Medulla oblongata (tissue), 1 donor: Measurements from ENCODE around the gene MGRN1.

Experiments used
- DNase-seq: peaks from one replicate; pipeline ENCODE4 v3.0.0-alpha.2; 2015; ENCODE audit errors: extremely low spot score

The MGRN1 gene

DNA sequence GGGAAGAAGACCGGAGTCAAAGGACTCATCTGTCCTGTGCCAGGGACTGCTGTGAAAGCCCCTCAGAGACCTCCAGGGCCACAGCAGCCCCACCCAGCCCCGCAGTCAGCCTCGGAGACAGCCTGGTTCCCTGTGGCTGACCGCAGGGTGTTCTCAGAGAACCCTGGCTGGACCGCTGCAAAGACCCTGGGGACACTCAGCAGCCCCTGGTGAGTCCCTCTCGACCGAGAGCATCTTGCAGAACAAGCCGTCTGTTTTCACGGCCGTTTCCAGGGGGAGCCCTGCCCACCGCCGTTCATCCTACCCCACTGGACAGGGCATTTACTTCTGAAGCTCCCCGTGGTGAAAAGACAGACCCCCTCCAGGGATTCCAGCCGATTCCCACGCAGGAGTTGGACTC is 20.2 kb upstream of the MGRN1 start:
- no peak for DNase-seq

DNA sequence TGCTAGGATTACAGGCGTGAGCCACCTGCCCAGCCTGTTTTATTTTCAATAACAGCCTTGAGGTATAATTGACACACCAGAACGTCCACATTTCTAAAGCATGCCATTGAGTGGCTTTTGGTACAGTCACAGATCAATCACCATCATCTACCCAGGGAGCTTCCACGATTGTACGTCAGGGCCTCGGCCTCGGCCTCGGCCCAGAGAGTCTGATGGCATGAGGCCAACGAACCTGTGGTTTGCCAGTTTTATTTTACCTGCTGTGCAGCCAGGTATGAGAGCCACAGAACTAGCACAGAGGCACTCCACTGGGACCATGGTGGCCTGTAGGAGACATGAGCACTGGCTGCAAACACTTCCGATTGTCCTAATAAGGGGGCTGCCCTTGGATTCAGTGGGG is 18.3 kb upstream of the MGRN1 start:
- DNase-seq, result no peak

DNA sequence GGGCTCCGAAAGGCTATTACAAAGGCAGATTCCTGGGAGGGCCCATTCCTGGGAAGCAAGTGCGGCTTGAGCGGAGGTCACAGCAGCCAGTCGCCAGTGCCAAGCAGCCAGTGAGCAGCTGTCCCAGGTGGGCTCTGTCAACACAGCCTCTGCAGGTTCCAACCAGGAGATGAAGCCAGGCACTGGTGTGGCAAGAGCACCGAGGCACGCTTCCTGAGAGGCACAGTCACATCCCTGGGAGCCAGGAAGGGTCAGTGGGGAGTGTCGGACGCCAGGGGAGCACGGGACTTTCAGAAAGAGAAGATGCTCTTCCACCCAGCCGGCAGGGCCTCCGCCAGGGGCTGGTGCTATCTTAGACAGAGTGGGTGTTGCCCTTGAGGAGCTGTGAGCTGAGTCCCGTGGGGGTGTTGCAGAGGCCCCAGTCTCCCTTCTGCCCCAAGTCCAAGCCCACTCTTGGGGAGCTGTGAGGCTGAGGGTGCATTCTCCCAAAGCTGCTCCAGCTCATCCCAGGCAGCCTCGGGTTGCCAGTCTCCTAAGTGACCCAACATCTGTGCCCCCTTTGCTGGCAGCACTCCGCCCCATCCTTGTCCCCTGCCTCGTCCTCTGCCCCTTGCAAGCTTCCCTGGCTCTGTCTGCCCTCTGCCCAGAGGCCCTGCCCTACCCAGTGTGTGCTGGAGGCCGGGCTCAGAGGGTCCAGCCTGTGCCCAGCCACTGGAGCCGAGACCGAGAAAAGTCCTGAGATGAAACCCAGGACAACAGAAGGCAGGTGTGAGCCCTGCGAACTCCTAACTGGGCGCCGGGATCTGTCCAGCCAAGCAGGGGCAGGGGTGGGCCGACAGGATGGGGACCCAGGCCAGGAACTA is 16.6 kb upstream of the MGRN1 start:
- no peak for DNase-seq

DNA sequence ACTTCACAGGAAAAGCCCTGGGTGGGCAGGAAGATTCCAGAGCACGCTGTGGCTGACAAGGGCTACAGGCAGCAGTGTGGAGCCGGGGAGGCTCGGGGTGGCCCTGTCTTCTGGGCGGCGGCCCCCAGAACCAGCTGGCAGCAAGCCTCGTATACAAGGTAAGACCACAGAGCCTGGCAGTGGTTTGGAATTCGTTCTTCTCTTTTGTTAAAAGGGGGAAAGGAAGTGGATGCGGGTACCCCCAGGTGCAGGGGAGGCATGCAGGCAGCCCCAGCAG is 16.0 kb upstream of the MGRN1 start:
- DNase-seq, result no peak

DNA sequence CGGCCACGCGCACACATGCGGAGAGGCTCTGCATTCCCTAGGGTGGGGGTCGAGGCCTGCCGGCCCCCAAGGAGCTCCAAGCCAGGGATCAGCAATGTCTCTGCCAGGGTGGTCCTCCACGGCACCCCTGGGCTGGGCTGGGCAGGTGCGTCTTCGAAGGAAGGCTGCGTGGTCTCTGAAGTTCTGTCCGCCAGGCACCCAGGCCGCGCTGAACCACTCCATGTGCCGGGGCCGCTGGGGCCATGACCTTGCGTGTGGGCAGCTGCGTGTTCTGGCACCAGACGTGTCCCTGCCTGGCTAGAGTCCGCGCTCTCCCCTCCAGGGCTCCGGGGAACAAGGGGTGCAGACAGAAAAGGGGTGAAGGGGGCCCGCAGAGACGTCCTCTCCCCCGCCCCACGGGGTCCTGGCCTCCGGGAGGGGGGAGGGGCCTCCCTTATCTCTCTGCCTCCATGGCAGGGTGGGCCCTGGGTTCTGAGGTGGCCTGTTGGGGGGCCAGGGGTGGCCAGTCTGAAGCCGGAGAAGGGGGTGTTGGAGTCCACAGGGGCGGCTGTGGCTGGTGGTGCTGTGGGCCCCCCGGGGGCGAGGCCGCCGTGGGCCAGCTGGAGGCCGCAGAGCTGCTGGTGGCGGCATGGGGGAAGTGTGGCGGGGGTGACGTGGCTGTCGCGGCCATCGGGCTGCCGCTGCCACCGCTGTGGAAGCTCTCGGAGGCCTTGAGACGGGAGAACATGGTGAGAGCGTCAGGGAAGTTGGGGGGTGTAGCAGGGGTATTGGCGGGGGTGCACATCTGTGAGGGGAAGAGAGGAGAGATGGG is 15.2 kb upstream of the MGRN1 start:
- no peak for DNase-seq

DNA sequence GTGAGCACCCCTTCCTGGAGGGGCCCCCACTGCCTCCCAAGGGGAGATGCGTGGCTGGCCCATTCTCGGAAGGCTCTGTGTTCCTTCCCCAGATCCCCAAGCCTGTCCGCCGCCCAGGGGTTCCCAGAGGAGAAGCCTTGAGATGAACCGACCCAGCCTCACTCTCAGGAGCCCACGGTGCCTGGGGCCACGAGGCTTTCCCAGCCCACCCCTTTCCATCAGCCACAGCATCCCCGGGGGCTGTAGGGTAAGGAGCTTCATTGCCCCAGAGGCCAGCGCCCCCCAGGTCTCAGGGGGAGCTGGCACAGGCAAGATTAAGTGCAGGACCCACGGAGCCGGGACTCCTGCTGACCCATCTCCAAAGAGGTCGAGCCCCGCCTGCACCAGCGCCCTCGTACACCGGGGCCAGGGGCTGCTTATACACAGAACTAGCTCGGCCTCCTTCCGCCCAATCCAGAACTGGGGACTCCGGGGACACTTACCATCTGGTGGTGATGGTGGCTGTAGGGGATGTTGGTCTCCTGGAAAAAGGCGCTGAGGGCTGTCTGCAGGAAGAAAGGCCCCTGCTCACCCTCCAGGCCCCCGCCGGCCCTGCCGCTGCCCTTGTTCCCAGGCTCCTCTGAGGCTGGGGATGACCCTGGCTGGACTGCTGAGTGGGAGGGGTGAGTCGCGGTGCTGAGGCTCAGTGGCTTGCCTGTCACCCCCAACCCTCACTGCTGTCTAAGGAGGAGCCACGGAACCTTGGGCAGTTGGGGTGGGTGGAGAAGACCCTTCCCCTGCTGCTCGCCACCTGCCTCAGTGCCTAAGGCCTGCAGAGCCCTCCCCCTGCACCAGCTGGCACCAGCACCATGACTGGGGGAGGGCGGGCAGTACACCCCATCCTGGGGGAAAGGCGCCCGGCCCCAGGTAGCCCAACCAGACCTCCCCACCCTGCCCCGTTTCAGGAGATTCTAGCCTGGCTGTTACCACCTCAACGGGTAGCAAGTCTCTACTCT is 14.3 kb upstream of the MGRN1 start:
- no peak for DNase-seq

DNA sequence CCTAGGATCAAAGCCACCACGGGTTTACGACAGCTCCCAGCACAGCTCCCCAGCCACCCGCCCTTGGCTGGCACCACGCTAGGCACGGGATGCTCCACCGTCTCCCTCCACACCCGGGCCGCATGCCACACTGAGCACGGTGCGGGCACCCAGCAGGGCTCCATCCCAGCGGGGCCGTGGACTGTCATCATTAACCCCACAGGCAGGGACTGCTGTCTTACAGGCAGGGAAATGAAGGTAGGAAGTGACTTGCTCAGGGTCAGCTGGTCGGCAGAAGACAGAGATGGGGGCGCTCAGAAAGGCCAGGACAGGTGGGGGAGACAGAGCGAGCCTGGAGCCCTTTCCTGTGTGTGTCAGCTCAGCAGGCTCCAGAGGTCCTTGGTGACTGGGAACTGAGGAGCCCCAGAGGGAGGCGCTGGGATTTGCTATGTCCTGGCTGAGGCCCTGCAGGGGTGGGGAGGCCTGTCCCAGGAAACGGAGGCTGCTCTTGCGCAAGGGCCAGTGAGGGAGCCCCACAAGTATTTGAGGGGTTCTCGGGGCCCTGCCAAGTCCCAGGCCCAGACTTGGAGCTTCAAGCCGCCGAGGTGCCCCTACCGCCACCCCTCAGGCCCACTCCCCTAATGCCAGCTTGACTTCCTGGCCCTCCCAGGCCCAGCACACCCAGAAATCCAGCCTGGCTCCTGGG is 13.1 kb upstream of the MGRN1 start:
- DNase-seq, result no peak

DNA sequence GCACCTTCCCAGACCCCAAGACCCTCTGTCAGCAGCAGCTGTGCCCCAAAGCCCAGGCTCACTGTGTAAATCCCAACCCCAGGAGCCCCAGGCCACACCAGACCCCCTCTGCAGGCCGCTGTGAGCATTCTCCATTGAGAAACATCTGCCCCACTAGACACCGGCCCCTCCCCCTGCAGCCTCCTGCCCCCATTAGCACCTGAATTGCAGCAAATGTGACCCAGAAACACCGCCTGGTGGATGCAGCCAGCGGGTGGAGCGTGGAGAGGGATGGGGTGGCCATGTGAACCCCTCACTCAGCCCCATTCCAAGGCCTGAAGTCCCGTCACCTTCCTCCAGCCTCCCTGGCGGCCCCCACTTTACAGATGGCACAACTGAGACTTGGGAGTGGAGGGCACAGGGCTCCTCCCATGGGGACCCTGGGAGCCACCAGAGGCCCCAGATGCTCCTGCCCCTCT is 12.1 kb upstream of the MGRN1 start:
- DNase-seq, result no peak

DNA sequence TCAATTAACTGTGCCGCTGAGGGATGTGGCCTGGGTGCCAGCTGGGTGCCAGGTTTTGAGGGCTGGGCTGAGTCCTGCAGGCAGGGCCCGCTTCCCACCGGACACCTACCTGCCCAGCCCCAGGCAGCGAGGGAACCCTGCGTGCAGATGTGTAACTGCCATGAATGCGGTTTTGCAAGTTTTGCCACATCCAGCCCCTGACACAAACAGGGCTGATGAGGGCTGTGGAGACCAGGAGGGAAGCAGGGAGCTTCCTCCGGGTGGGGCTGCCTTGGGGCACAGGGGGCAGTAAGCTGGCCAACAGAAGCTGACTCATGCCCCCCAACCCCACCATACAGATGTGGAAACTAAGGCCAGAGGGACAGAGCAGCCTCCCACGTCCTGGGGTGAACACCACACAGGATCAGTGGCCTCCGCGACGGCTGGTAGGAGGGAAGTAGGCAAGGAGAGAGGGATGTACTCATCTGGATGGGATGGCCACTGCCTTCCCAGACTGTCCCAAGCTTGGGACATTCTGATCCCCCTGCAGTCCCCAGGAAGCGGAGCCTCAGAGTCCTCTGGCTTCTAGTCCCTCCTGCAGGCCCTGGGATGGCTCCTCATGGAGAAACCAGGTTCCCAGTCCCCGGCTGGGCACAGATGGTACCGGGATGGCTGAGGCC is 11.5 kb upstream of the MGRN1 start:
- no peak for DNase-seq

DNA sequence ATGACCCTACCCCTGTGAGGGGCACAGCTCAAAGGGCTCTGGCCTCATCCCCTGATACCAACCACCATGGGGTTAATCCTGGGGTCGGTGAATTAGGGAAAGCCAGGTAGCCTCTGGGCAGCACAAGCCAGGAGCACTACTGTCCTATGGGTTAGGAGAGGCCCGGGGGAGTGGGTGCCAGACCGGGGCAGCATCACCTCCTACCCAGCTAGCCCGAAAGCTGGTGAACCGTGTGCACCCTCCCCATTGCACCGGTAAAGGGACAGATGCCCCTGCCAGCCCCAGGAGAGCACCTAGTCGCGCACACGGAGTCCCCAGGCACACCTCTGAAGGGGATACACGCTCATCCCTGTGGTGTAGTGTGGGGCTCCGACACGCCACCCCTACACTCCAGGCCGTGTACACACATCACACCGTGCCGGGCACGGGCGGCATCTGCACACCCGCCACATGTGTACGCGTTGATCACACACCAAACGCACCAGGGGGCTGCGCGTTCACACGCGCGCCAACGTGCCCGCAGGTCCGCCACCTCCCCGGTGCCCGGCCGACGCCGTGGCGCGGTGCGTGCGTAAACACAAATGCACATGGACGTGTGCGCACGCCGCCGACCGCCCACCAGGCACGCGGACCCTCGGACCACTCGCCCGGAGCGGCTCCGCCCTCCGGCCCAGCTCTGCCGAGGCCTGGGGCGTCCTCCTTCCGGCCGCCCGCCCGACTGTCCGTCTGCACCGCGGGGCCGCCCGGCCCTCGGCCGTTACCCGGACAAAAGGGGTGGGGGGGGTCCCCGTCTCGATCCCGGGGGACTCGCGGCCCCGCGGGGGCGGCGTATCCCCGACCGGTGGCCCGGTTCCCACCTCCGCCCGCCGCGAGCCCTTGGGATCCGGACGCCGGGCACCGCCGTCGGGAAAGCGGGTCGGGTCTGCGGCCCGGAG is 10.7 kb upstream of the MGRN1 start:
- no peak for DNase-seq

DNA sequence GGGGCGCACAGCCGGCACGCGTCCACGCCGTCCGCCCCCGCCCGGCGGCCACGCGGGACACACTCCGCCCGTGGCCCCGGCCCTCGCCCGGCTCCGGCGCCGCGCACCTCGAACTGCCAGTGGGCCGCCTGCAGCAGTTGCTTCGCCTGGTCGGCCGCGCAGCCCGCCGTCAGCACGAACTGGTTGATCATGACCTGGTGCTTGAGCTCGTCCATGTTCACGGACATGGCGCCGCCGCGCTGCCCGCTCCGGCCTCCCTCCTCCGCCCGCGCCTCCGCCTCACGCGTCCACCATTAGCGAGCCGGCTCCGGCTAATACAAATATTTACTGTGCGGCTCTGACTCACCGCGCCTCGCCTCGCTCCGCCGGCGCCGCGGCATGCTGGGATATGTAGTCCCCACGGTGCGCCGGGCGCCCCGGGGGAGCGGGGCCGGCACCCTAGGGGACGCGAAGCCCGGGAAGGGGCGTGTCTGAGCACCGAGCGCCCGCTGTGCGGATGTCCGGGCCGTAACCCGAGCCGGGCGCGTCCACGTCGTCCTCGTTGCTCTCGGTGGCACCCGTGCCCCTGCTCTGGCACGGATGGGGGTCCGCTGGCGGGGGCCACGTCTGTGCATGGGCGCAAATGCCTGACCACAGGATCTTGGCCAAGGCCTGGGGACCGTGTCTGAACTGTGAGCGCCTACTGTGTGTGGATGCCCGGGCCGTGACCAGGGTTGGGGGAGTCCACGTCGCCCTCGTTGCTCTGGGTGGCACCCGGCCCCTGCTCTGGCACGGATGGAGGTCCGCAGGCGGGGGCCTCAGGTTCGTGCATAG is 9.8 kb upstream of the MGRN1 start, which contains the start of gene UBALD1:
UBALD1 (minus strand) TSS at position 318 of the 813 bp plus-strand sequence; CDS start at position 227, 91 bp downstream.
- peak; percentile 86 for DNase-seq

DNA sequence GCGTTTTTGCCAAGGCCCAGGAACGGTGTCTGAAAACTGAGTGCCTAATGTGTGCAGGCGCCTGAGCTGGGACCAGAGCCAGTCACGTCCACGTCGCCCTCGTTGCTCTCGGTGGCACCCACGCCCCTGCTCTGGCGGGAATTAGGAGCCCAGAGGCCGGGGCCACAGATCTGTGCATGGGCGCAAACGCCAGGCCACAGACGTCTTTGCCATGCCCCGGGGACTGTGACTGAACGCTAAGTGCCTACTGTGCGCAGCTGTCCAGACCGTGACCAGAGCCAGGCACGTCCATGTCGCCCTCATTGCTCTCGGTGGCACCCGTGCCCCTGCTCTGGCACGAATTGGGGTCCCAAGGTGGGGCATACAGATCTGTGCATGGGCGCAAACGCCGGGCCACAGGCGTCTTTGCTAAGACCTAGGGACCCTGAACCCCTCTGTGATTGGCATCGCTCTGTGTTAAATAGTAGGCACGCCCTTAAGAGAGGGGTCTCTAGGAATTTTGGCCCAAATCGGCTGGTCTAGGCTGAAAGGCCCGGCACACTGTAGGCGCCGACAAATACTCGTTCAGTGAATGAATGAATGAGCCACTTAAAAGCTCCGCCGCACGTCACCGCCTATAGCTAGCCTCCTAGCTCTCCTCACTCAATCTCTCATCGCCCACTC is 9.1 kb upstream of the MGRN1 start:
- DNase-seq, result no peak

DNA sequence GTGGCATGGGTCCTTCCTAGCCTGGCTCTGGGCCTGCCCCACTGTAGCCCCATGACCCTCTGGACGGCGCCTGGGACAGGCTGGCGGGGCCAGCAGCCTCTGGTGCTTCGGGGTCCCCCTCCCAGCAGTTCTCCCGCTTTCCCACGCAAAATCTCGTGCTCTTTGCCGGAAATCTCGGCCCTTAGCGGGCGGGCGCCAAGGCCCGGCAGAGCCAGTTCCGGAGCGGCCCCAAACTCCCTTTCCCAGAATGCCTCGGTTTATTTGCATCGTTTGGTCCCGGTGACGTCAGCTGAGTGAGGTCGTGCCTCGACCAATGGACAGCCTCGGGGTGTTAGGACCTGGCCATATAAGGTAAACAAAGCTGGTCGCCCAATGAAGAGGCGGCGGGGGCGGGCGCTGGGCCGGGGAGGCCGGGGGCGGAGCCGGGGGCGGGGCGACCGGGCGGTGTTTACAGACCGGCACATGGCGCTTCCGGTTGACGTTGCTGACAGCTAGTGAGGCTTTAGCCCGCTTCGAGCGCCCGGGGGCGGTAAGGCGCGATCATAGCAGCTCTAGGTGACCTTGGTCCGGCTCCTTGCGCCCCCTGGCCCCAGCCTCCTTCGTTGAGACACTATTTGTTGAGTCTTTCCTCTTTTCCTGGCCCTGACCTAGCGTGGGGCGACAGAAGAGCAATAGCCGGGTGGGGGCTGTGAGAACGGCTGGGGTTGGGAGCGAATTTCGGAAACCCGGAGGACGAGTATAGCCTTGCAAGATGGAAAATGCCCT is 8.4 kb upstream of the MGRN1 start:
- peak; percentile 100 for DNase-seq

DNA sequence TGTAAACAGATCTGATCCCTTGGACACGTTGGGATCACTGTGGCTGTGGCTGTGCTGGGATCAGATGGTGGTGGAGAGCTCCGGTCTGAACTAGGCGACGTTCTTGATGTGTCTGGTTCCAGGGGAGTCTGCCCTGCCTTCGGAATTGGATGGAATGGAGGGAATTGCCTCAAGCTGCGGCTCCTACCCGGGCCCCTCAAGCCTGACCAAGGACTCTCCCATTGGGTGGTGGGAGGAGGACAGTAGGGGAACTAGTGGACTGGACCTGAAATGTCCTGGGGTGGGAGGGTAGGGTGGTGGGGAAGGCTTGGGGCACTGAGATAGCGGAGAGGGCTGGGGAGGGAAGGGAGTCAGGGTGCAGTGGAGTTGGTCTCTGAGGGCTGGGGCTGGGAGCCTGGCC is 6.7 kb upstream of the MGRN1 start:
- DNase-seq, result no peak

DNA sequence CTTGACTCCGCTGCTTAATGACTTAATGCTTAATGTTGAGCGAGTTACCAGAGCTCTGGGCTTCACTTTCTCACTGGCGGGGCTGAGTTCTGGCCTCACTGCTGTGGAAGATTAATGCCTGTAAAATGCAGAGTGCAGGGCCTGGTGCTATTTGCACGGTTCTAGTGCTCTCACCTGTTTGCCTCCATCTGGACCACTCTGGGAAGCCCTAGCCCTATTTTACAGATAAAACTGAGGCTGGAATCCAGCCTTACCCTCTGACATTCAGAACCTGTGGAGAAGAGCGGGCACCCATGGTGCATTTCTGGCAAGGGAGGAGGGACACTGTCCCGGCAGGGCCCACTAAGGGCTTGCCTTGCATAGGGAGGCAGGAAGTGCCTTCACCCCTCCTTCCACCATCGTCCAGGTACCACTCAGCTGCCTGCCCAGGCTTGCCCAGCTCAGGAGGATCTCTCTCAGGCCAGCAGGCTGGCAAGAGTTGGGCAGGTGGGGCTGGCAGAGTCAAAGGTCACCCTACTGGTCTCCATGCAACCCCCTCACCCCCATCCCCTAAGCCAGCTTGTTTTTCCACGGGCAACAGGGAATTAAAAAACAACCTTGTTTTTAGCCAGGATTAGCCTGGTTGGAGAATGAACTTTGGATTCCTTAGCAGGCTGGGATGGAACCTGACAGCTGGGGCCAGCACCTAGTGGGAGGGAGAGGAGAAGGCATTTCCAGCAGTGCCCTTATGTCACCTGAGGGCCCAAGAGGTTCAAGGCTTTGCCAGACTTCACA is 5.8 kb upstream of the MGRN1 start:
- DNase-seq, result no peak

DNA sequence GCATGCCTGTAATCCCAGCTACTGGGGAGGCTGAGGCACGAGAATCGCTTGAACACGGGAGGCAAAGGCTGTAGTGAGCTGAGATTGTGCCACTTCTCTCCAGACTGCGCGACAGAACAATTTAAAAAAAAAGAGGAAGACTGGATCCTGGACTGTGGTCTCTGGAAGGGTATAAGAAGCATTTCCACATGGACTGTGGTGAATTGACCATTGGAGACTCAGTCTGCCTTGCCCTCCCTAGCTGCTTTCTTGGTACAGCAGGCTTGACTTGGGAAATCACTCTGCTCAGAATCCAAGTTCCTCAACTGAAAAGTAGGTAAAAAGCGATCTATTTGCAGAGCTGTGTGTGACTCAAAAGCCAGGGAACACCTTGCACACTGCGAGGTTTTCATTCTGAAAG is 1.0 kb upstream of the MGRN1 start:
- no peak for DNase-seq
